ENCODE measurements around the gene TAF4. TPM values are rescaled to one million over a fixed set of nuclear protein-coding genes. Genes with fewer than 3 reads are reported as not detected.

TAF4 gene
- total RNA-seq, 4 donors from 2014 or later, result 18.0 to 31.8 (median 25.8) TPM

- peaks cover 15% of the 10 kb centered on the region for H3K27me3 ChIP-seq
- 83% methylated on average over 8 of the region's 9 CpGs for WGBS
- peak; percentile 33 to 67 for DNase-seq (ENCODE audit: low spot score in 2 of 2)
Measured at GRCh38 chr20:61942526-61942925, 123.2 kb downstream of the TAF4 start.

GRCh38 chr20:61941721-61942405 is 123.8 kb downstream of the TAF4 start:
- H3K4me1 ChIP-seq, result no peaks in the 10 kb centered on the region
- peaks cover 17% of the 10 kb centered on the region for H3K27me3 ChIP-seq
- no peaks in the 10 kb centered on the region for H3K9me3 ChIP-seq
- TF ChIP-seq EP300 (IDR thresholded peaks at IDR 0.05) (no peak), POLR2AphosphoS5 (IDR thresholded peaks at IDR 0.05) (no peak), POLR2A (IDR thresholded peaks at IDR 0.05) (no peak)
- TF ChIP-seq, protein P1, sequence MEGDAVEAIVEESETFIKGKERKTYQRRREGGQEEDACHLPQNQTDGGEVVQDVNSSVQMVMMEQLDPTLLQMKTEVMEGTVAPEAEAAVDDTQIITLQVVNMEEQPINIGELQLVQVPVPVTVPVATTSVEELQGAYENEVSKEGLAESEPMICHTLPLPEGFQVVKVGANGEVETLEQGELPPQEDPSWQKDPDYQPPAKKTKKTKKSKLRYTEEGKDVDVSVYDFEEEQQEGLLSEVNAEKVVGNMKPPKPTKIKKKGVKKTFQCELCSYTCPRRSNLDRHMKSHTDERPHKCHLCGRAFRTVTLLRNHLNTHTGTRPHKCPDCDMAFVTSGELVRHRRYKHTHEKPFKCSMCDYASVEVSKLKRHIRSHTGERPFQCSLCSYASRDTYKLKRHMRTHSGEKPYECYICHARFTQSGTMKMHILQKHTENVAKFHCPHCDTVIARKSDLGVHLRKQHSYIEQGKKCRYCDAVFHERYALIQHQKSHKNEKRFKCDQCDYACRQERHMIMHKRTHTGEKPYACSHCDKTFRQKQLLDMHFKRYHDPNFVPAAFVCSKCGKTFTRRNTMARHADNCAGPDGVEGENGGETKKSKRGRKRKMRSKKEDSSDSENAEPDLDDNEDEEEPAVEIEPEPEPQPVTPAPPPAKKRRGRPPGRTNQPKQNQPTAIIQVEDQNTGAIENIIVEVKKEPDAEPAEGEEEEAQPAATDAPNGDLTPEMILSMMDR (IDR thresholded peaks at IDR 0.05), result no peak
- H3K36me3 ChIP-seq, result no peaks in the 10 kb centered on the region
- no peak overlapping the region for H3K4me3 ChIP-seq
- 61% methylated on average over 5 of the region's 16 CpGs for WGBS
- H3K27ac ChIP-seq, result no peak overlapping the region
- peak in 1 of 2 donors; percentile 70 for DNase-seq (ENCODE audit: low spot score in 2 of 2)

More at GRCh38 chr20:61942526-61942925, 123.2 kb downstream of the TAF4 start:
- Histone ChIP-seq H3K36me3 (no peaks in the 10 kb centered on the region), H3K4me1 (no peaks in the 10 kb centered on the region), H3K27ac (no peak overlapping the region), H3K4me3 (no peak overlapping the region), H3K9me3 (no peaks in the 10 kb centered on the region)
- TF ChIP-seq POLR2A (IDR thresholded peaks at IDR 0.05) (no peak), EP300 (IDR thresholded peaks at IDR 0.05) (no peak), POLR2AphosphoS5 (IDR thresholded peaks at IDR 0.05) (no peak)
- TF ChIP-seq, protein P1 (IDR thresholded peaks at IDR 0.05), result no peak

DNA sequence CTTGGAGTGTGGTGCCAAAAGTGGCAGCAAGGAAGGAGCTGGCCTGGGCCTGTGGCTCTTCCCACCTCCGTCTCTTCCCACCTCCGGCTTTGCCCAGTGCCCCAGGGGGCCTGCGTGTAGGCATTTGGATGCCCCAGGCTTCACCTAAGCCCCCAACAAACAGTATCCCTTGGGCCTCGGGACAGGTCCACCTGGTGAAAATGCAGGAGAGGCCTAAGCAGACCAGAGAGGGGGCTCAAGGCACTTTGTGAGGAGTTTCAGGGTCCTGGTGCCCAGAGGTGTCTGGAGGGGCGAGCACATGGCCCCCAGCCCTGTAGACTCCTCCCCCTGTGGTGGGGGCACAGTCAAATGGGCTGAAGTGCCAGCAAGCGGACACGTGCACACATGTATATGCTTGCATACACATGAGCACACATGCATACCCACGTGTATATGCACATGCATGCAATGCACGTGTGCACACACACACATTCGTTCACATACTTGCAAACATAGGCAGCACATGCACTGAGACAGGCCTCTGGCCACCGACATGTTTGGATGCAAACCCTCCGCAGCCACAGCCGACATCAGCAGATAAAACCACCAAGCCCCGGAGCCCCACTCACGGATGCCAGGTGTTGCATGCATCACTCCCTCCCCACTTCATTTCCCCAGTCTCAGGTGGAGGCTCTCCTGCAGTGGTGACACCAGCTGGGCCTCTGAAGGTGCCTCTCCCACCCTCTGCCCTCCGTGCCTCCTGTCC is 124.5 kb downstream of the TAF4 start:
- H3K9me3 ChIP-seq, result no peaks in the 10 kb centered on the region
- no peak overlapping the region for H3K27ac ChIP-seq
- no peaks in the 10 kb centered on the region for H3K36me3 ChIP-seq
- TF ChIP-seq, protein P1 (IDR thresholded peaks at IDR 0.05), result no peak
- TF ChIP-seq EP300 (IDR thresholded peaks at IDR 0.05) (no peak), POLR2AphosphoS5 (IDR thresholded peaks at IDR 0.05) (no peak), POLR2A (IDR thresholded peaks at IDR 0.05) (no peak)
- peaks cover 21% of the 10 kb centered on the region for H3K27me3 ChIP-seq
- no peak overlapping the region for H3K4me3 ChIP-seq
- no peaks in the 10 kb centered on the region for H3K4me1 ChIP-seq
- peak; percentile 44 to 77 for DNase-seq (ENCODE audit: low spot score in 2 of 2)
- WGBS, result 76% methylated on average over 10 of the region's 16 CpGs

DNA sequence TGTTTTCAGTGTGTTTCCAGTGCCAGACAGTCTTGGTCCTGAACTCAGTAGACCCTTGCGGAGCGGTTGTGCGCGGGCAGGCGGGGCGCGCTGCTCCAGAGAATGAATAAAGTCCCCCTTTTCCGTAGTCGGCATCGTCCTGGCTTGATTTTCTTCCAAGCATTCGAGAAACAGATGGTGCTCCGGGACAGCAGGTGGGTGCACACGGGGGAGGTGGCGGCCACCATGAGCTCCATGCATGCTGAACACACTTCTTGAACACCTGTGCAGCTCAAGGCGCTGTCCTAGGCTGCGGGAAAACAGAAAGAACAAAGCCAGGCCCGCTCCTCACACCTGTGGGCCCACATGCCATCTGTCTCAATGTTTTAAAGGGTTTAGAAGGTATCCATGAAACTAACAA is 125.2 kb downstream of the TAF4 start:
- H3K27me3 ChIP-seq, result peaks cover 21% of the 10 kb centered on the region
- no peak for DNase-seq (ENCODE audit: low spot score in 2 of 2)
- no peaks in the 10 kb centered on the region for H3K4me1 ChIP-seq
- H3K4me3 ChIP-seq, result no peak overlapping the region
- H3K36me3 ChIP-seq, result no peaks in the 10 kb centered on the region
- no peaks in the 10 kb centered on the region for H3K9me3 ChIP-seq
- no peak for TF ChIP-seq EP300 (IDR thresholded peaks at IDR 0.05)
- no peak for TF ChIP-seq POLR2A (IDR thresholded peaks at IDR 0.05)
- TF ChIP-seq, protein P1 (IDR thresholded peaks at IDR 0.05), result no peak
- TF ChIP-seq POLR2AphosphoS5 (IDR thresholded peaks at IDR 0.05), result no peak
- H3K27ac ChIP-seq, result no peak overlapping the region
- 86% methylated on average over 15 of the region's 17 CpGs for WGBS

- Histone ChIP-seq H3K36me3 (no peaks in the 10 kb centered on the region), H3K9me3 (no peaks in the 10 kb centered on the region), H3K27me3 (peaks cover 21% of the 10 kb centered on the region), H3K4me3 (no peak overlapping the region), H3K4me1 (no peaks in the 10 kb centered on the region), H3K27ac (no peak overlapping the region)
- WGBS, result 75% methylated on average over 13 of the region's 13 CpGs
- TF ChIP-seq POLR2AphosphoS5 (IDR thresholded peaks at IDR 0.05) (no peak), EP300 (IDR thresholded peaks at IDR 0.05) (no peak), POLR2A (IDR thresholded peaks at IDR 0.05) (no peak)
- TF ChIP-seq, protein P1 (IDR thresholded peaks at IDR 0.05), result no peak
- no peak for DNase-seq (ENCODE audit: low spot score in 2 of 2)
Measured at GRCh38 chr20:61939691-61940360, 125.9 kb downstream of the TAF4 start.
